Activated T-helper 1 cell treated with anti-CD3 and anti-CD28 coated beads, Interleukin-2, amount 50 U/mL, for 16 hours (primary cell): Measurements from ENCODE around the gene RING1.

Experiments used
- DNase-seq, 2 donors: peaks; one replicate each; pipeline ENCODE4 v3.0.0-alpha.2; 2020; ENCODE audit warnings: low read depth in 1 of 2, low spot score in 1 of 2

RING1 gene

DNA sequence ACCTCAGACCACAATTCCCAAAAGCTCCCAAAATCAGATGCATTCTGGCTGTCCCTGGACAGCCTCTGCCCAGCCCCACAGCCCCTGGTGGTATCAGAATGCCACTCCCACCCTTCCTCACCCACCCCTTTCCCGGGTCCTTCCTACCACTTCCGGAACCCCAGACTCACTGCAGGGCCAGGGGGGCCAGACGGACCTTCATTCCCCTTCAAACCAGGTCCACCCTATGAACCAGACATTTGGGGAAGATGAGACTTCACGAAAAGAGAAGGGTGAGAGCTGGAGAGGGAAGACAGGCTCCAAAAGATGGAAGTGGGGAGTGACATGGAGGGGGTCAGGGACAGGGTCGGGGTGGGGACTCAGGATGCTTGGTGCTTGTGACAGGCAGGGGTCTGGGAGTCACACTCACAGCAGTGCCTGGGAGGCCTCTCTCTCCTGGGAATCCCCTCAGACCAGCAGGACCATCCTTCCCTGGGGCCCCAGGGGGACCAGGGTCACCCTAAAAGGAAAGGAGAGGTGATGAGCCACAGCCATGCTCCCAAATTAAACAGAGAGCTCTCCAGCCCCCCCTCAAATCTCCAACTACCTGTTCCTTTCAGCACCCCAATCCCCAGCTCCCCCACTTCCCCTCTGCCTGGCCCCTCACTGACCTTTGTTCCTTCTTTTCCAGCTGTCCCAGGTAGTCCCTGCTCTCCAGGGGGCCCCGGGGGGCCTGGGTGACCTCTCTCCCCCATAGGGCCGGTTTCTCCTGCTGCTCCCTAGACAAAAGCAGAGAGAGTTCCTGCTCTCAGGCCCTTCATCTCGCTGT, 36.2 kb upstream of the RING1 start:
- no peak for DNase-seq

GRCh38 chr6:33172688-33173534, 35.4 kb upstream of the RING1 start:
- no peak for DNase-seq

DNA sequence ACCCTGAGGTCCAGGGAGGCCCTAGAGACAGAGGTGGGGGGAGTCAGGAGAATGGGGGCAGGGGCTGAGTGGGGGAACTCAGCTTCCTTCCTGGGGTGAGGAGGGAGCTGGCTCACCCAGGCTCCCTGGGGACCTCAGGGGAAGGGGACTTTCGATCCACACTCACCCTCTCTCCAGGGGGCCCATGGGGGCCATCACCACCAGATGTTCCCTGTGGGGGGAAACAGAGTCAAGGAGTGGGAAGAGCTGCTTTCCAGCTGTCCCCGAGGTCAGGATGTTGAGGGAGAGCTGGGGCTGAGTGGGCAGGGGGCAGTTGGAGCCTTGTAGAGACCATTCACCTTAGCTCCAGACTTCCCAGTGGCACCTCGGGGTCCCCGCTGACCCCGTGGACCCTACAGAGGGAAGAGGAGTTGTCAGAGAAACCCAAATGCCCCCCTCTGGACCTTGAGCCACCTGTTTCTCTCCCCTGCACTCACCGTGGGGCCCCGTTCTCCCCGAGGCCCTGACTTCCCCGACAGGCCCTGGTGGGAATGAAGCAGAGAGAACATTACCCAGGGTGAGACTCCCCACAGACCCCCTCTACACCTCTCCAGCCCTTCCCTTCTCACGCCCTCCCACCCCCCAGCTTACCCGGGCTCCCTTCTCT, 34.6 kb upstream of the RING1 start:
- DNase-seq = no peak

GRCh38 chr6:33174784-33175183, 33.5 kb upstream of the RING1 start:
- no peak for DNase-seq

DNA sequence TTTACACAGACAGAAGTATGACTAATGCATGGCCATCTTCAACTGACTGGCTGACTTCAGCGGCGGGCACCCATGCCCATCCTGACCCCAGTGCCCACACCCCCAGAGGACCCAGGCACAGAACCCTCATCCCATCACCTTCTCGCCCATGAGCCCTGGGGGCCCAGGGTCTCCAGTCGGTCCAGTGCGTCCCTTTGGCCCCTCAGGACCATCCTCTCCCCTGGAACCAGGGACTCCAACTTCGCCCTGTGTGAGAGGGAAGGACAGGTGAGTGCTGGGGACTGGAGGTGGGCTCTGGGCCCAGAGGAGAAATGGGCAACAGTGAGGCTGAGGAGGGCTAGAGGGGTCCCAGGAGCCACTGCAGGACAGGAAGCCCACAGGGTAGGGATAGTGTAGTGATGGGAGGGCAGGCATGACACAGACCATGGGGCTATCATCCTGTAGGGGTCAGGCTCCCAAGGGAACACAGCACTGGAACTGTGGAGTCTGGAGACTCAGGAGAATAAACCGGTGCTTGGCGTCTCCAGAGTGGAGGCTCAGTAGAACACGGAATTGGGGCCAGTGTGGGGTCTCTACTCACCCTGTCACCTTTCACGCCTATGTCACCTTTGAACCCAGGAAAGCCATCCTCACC, 32.7 kb upstream of the RING1 start:
- DNase-seq = no peak

DNA sequence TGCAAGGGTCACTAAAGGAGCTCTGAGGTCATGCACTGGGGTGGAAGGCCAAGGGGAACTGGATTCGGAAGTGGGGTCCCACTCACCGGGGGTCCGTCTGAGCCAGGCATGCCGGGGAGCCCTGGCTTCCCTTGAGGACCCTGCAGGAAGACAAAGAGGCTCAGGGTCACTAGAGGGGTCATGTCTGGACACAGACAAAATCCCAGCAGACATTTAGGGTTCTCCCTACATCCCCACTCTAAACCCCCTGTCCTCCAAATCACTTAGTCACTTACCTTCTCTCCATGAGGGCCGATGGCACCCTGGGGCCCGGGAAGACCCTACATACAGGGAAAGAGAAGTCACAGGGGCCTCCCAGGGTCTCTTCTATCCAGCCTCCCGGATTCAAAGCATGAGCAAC, 31.4 kb upstream of the RING1 start:
- no peak for DNase-seq

GRCh38 chr6:33177552-33178446, 30.5 kb upstream of the RING1 start:
- no peak for DNase-seq

GRCh38 chr6:33178755-33179475, 29.4 kb upstream of the RING1 start:
- no peak for DNase-seq

DNA sequence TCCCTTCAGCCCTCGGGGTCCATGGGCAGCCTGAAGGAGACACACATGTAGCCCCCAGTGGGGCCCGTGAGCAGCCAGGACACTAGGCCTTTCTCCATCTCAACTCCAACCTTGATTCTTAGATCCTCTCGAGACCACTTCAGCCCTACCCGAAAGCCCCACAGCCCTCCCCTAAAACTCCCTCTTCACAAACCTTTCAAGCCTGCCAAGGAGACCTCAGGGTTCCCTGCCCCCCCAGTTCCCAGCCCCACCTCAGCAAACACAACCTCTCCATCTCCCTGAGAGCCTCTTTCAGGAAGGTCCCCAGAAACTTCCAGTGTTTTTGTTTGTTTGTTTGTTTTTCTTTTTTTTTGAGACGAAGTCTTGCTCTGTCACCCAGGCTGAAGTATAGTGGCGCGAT, 27.2 kb upstream of the RING1 start:
- DNase-seq = no peak

GRCh38 chr6:33183071-33183683, 25.1 kb upstream of the RING1 start:
- no peak for DNase-seq

DNA sequence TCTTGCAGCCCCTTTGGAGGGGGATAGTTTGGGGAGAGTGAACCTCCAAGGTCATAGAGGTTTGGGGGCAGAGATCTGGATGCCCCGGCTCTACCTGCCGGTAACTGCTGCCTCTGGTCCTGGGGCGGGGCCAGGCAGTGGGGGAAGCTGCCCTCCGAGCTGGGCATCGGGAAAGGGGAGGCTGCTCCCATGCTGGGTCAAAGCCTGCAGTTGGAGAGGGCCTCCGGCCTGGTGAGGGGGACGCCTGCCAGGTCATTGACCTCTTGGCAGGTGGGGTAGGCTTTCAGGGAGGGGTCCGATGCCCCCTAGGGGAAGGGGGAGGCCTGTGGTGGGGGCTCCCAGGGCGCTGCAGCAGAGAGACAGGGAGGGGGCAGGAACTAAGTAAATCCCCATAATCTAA, 23.1 kb upstream of the RING1 start:
- no peak for DNase-seq

DNA sequence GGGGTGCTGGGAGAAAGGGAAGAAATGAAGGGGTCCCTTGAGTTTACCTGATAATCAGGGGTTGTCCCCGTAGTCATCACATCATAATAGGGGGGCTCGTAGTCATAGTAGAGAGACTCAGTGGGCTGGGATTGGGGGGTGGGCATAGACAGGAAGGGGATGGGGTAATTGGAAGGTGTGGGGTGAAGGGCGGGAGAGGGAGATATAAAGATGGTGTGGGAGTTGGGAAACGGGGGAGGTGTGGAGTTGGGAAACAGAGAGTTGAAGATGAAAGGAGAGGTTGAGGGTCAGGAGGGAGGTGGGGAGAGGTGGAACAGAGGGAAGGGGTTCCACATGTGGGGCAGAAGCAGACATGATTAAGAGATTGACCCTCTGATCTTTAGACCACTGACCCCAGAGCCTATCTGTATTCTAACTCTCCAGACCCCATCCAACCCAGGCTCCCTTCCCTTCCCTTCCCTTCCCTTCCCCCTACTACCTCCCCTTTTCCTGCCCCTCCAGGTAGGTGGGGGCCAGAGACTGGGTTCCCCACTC, 22.6 kb upstream of the RING1 start:
- DNase-seq = no peak

DNA sequence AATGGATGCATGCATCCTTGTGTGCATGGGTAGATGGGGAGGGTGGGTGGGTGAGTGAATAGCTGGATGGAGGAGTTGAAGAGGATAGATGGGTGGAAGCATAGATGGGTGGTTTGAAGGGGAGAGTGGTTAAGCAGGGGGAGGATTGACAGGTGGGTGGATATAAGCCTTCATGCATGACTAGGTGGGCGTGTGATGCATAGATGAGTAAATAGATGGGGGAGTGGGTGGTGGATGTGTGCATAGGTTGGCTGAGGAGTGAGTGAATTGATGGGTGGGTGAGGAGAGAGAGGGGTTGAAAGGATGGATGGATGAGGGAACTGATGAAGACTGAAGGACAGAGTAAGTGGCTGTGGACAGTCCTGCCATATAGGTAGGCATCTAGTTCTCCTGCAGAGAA, 20.5 kb upstream of the RING1 start:
- no peak for DNase-seq

DNA sequence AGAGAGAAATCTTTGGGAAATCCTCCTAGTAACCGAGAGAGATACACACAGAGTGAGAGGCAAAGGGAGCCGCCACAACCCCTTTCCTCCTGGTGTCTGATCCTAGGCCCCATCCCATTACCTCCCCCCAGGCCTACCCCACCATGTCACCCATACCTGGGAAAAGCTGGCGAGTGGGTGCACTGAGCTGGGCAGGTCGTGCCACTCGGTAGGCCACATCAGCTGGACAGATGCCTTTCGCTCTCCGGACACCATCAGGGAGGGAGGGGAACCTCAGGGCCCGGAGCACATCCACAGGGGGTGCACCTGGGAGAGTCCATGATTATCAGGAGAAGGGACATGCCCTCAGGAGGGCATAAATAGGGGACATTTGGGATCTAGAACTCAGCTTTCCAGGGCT, 19.1 kb upstream of the RING1 start:
- DNase-seq = no peak

- no peak for DNase-seq
Measured at GRCh38 chr6:33189625-33190448, 18.5 kb upstream of the RING1 start.

GRCh38 chr6:33190504-33191107, 17.7 kb upstream of the RING1 start:
- no peak for DNase-seq

DNA sequence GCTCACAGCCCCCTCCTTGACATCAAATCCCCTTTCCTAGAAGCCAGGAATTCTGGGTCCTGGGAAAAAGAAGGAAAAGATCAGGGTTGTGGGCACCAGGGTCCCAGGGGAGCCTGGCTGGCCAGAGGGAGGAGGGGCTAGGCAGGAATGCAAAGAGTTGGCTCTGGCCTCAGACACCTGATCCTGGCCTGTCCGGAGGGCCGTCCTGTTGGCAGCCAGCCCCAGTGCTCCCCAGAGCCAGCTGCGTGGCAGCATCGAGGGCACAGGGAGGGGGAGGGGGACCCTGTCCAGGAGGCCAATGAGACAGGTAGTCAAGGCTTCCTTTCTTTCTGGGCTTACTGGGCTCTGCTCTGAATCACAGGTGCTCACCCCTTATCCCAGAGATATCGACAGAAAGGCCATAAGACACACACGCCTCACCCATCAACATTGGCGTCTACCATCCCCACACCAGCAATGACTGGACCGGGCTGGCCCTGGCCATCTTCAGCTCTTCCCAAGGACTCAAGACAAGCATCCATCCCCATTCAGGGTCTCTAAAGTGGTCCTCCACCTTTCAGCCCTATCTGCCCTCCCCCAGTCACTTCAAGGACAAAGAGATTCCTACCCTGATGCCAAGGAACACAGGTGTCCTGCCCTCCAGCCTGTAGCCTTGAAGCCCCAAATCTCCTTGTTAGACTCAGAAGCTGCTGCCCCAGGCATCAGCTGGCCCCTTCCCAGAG, 16.8 kb upstream of the RING1 start:
- no peak for DNase-seq
